Tibial nerve (tissue), 3 donors: ENCODE results near the gene EP300.

ENCODE experiments used
- EP300 ChIP-seq, 2 donors: sonication (generic); formaldehyde crosslinking; IDR thresholded peaks; one replicate each; pipeline ENCODE4 v1.6.1; 2017; ENCODE audit warnings: antibody characterized with exemption in 2 of 2, mild to moderate bottlenecking in 1 of 2
- POLR2A ChIP-seq, 2 donors: fragments of 450-650 bp; IDR thresholded peaks; one replicate each; pipeline ENCODE4 v1.6.1; 2017; ENCODE audit warnings: antibody characterized with exemption in 2 of 2, mild to moderate bottlenecking in 2 of 2, moderate library complexity in 2 of 2

- TF ChIP-seq EP300 (IDR thresholded peaks at IDR 0.05) (no peak), POLR2A (IDR thresholded peaks at IDR 0.05) (no peak)
Measured at GRCh38 chr22:41177040-41177621, 84.7 kb downstream of the EP300 start.
